HG03354 (cell line): ENCODE data around the gene FDXR.
A peak's percentile ranks its signal among the peaks of the same experiment; 100 is the strongest.
"Not testable (repeated sequence)": the region's sequence is repeated elsewhere in the genome, so short reads cannot be mapped to it uniquely, and the experiment has no call there.

Experiments
- ATAC-seq: cut with Tn5 transposase; IDR thresholded peaks from one replicate; pipeline ENCODE4 v1.9.1; 2021; ENCODE audit warnings: mild to moderate bottlenecking; ENCODE audit not compliant: unreplicated experiment, poor library complexity, severe bottlenecking

The FDXR gene

GRCh38 chr17:74874615-74875037 lies 1.8 kb upstream of the FDXR start:
- no peak for ATAC-seq

GRCh38 chr17:74873874-74874614 lies 1.2 kb upstream of the FDXR start:
- no peak for ATAC-seq

DNA sequence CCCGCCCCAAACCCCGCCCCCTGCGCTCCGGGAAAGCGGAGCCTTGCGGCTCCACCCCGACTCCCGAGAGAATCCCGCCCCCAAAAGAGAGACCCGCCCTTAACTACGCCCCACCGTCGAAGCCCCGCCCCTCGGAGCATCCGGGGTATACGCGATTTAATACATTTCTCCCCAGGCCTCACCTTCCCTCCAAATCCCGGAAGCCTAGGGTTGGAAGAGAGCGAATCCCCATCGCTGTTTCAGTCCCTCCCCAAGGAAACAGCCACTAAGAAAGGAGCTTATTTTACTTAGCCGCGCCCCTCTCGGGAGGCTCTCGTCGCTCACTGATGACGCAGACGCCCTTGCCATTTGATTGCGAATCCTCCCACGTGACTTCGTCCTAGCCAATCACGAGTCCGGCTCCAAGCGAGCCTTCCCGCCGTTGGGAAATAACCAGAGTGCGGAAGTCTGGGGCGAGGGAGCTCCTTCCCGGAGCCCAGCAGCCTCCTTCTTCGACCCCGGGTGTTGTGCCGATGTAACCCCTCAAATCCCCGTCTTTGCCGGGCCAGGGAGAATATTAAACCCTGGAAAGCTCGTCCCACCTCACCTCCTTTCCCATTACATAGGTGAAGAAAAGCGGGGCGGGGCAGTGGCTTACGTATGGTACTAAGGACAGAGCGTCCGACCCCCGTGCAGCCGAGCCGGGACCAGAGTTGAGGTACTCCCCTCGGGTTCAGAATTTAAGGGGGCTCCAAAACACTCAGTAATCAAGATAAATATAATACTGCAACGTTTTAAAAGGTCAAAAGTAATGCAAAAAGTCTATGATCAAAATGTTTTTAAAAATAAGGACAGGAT lies 461 bp upstream of the FDXR start:
- peak; percentile 92 for ATAC-seq

GRCh38 chr17:74871356-74872076 lies 1.3 kb downstream of the FDXR start:
- ATAC-seq: no peak

DNA sequence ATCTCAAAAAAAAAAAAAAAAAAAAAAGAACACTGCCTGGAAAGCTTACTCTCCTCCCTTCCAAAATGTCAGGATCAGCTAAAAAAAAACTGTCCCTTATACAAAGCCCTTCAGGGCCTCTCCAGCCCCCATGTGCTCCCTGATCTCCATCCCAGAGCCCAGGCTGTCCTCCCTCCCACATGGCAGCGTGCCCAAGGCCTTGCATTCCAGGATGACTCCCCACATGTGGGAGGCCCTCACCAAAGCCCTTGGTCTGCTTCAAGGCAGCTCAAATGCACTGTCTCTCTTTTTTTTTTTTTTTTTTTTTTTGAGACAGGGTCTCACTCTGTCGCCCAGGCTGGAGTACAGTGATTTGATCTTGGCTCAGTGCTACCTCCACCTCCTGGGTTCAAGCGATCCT lies 2.3 kb downstream of the FDXR start:
- ATAC-seq: no peak

GRCh38 chr17:74870028-74870427 lies 2.8 kb downstream of the FDXR start:
- ATAC-seq: not testable (repeated sequence)

DNA sequence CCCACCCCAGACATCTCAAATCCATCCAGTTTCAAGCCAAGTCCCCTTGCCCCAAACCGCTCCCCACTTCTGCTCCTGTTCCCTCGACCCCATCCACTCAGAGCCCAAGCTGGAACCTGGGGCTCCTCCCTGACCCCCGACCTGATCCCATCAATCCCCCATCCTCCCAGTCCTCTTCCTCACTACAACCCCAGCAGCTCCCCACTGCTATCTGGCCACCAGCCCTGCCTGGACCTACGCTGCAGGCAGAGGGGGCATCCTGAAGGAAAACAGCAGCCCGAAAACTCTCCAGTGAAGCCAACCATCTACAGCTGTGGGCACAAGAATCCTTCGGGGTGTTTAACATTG lies 3.9 kb downstream of the FDXR start:
- no peak for ATAC-seq

GRCh38 chr17:74868251-74868907 lies 4.4 kb downstream of the FDXR start:
- ATAC-seq: no peak

DNA sequence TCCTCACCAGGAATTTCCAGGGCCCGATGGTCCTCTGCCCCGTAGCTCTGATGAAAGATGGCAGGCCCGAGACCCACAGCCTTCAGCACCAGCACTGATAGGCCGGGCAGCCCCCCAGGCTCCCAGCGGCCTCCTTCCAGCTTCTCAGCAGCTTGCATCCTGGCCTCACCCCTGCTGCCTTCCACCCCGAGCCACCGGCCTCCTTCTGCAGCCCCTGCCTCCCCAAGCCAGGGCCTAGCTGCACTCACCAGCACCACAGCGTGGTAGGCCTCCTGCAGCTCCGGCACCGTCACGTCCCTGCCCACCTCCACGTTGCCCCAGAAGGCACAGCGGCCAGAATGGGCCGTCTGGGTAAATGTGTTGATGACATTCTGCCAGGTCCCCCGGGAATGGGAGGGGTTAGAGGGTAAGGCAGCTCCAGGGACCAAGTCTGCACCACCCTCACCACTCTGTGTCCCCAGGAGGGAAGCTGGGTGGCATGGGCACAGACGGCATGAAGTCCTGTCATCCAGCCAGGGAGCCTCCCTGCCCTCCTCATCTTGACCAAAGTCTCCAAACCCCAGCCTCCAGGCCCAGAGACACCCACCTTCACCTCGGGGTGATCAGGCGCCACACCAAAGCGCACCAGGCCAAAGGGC lies 6.5 kb downstream of the FDXR start:
- no peak for ATAC-seq

GRCh38 chr17:74865504-74866197 lies 7.1 kb downstream of the FDXR start:
- ATAC-seq: no peak

DNA sequence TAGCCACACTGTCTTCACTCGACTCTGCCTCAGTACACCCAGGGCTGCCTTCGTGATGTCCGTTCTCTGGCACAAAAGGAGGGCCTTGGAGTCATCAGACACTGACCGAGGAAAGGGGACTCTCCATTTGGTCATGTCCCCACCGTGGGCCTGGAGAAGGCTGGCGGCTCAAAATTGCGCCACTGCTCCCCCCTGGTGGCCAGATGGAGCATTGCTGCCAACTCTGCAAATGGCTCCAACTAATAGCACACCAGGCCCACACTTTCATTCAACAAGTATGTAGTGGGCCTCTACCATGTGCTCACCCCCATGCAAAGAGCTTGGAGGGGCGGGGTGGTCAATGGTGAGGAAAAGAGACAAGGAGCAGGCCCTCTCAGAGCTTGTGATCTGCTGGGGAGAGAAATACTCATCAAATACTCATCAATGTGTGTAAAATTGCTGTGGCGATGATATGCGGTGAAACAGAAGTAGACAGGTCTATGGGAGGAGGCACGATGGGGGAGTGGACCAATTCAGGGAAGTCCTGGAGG lies 7.9 kb downstream of the FDXR start:
- no peak for ATAC-seq

GRCh38 chr17:74864297-74864865 lies 8.4 kb downstream of the FDXR start:
- no peak for ATAC-seq

DNA sequence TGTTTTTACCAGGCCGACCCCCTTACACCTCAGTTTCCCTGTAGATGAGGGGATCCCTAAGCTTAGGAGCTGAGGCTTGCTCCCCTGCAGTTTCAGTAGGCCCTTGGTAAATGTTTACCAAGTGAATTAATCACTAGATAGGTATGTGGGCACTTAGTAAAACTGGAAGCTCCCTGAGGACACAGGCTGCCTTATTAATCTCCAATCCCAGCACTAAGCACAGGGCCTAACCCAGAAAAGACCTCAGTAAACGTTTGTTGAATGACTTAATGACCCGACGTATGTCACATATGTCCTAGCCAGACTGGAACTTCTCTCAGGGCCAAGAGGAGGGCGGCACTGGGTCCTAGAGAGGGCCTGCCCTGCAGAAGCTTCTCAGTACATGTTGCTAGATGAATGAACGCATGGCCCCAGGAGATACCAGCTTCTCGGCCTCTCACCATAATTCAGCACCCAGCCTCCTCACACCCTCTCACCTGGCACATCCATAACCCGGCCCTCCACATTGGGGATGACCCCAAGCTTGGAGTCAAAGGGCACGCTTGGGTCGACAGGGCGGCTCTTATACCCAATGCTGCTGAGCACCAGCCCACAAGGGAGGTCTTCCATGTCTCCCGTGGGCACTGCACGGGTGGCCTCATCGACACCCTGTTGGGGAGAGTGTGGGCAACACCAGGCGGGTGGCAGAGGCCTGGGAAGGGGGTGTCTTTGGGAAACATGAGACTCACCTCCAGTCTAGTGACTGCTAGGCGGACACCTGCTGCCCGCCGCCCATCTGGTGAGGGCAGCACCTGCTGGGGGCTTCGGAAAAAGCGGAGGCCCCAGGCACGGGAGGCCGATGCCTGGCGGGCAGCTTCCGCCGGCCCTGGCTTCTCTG lies 9.1 kb downstream of the FDXR start:
- no peak for ATAC-seq

DNA sequence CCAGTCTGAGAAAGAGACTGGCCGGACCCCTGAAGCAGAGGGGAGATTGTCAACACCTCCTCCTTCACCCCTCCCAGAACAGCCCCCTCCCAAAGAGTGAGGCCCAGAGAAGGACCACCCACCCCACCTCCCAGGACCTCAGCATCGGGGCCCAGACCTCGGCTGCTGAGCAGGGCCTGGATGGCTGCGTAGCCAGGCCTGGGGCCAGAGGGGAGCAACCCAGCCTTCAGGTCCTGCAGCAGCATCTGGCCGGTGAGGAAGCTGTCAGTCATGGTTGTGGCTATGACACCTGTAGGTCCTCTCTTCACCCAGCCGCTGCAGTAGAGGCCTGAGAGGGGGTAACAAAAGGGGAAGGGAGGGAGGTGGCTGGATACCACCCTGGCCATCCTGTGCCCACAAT lies 9.9 kb downstream of the FDXR start:
- no peak for ATAC-seq

DNA sequence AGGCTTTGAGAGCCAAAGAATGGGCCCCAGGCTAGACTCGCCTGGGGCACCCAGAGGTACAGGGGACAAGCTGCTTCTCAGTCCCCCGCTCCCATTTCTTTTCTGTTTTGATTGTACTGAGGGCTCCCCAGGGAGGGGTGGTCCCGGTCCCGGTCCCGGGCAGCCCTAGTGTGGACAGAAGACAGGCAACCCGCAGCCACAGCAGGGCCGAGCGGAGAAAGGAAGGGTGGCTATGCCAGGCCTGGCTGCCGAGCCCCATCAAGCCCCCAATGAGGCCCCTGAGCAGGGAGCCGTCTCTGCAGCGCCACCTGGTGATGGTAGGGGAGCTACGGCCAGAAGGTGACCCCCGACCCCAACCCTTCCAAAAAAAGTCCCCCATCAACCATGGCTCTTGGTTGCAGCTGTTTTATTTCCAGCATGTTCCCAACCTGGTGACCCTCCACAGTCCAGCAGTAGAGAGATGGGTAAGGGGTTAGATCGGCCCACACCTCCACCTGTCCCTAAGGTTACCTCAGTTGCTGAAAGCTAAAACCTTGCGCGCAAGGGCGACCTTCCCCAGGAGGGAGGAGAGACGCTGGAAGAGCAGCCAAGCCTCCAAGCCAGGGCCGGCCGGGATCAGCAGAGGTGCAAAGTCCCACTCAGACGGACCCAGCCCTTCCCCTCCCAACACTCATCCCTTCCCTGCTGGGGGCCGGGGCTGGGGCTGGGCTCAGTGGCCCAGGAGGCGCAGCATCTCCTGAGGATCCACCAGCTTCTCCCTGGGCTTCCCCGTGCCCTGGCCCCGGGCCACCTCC lies 10.5 kb downstream of the FDXR start:
- ATAC-seq: no peak

DNA sequence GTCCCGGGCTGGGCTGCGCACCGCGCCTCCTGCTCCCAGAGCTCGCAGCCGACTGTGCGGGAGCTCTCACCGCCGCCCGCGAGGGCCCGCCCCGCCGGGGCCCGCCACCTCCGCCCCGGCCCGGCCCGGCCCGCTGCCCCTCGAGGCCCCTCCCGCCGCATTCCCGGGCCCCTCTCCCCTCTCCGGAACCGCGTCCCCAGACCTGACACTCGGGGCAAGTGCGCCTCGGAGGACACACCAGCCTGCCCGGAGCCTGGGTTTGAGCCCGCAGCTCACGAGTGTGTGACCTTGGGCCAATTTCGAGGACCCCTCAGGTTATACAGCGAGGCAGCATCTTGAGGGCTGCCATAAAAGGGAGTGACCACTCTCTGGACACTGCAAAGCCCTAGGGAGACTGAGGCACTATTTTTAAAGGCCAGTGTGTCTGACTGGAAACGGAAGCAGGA lies 11.1 kb downstream of the FDXR start:
- no peak for ATAC-seq
